ENCODE measurements around the gene RDX. TPM values are rescaled to one million over a fixed set of nuclear protein-coding genes. Genes with fewer than 3 reads are reported as not detected.

RDX gene
- total and polyA plus RNA-seq, 5 donors from 2014 or later = 26.0 to 38.0 (median 28.9) TPM

DNA sequence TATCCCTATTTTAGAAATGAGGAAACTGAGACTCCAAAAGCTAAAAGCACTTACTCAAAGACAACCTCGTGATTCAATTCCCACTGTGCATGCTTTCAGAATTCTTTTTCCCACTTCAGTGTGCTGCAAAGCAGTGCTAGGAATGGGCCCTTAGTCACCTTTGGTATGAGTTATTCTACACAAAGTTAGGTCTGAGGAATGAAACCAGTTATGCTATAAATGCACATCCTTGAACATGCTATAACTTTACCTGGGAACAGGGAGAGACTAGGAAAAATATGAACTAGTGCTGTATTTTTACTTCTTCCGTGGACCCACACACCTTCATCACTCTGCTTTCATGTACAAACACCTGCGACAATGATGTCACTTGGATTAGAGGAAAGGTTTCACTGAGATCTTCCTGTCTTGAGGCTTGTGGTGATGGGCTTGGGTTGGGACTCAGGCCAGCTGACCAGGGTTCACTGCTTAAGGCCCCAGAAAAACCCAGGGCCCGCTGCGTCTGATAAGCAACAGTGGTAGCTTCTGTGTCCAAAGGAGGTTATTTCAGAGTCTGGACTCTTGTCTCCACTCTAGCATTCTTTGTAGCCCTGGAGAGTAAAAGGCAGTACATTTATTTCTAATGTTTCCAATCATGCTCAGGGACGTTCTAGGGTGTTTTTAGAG is 121.6 kb downstream of the RDX start:
- H3K4me3 ChIP-seq (ENCODE audit: low read depth, low read length) = no peak overlapping the region
- H3K36me3 Mint-ChIP-seq = no peaks in the 10 kb centered on the region
- peaks cover 0 to 7% (median 6%) of the 10 kb centered on the region in 4 donors for H3K4me1 Mint-ChIP-seq
- H3K9me3 ChIP-seq (ENCODE audit: control insufficient read depth in 2 of 2, low read length in 2 of 2) = no peaks in the 10 kb centered on the region
- H3K27ac Mint-ChIP-seq = no peak overlapping the region
- no peak overlapping the region for H3K4me3 Mint-ChIP-seq
- H3K36me3 ChIP-seq (ENCODE audit: control insufficient read depth, insufficient read depth, low read length) = no peaks in the 10 kb centered on the region
- peaks cover 16% of the 10 kb centered on the region for H3K27me3 Mint-ChIP-seq
- no peak overlapping the region for H3K27ac ChIP-seq (ENCODE audit: insufficient read depth, low read length, poor library complexity, severe bottlenecking)
- DNase-seq (no peak), ATAC-seq (ENCODE audit: low read depth in 2 of 2) (no peak)
- peaks cover 5% of the 10 kb centered on the region for H3K27me3 ChIP-seq (ENCODE audit: control insufficient read depth, insufficient read depth, low read length)
- no peaks in the 10 kb centered on the region for H3K4me1 ChIP-seq (ENCODE audit: control insufficient read depth, insufficient read depth, low read length, poor library complexity, severe bottlenecking)
- H3K9me3 Mint-ChIP-seq = peaks cover 0 to 1% (median 0%) of the 10 kb centered on the region in 7 donors

GRCh38 chr11:110173811-110174644 is 122.4 kb downstream of the RDX start:
- no peaks in the 10 kb centered on the region for H3K4me1 ChIP-seq (ENCODE audit: control insufficient read depth, insufficient read depth, low read length, poor library complexity, severe bottlenecking)
- DNase-seq = peak; percentile 34 to 64 (median 48)
- Mint-ChIP-seq H3K27me3 (peaks cover 16% of the 10 kb centered on the region), H3K4me3 (peak overlapping the region in 2 of 4 donors; percentile 44 to 68), H3K27ac (peak overlapping the region in 1 of 3 donors; percentile 5), H3K9me3 (peaks cover 0 to 1% (median 0%) of the 10 kb centered on the region in 7 donors), H3K36me3 (no peaks in the 10 kb centered on the region), H3K4me1 (peaks cover 0 to 7% (median 6%) of the 10 kb centered on the region in 4 donors)
- no peaks in the 10 kb centered on the region for H3K9me3 ChIP-seq (ENCODE audit: control insufficient read depth in 2 of 2, low read length in 2 of 2)
- H3K27ac ChIP-seq (ENCODE audit: insufficient read depth, low read length, poor library complexity, severe bottlenecking) = no peak overlapping the region
- H3K36me3 ChIP-seq (ENCODE audit: control insufficient read depth, insufficient read depth, low read length) = no peaks in the 10 kb centered on the region
- H3K27me3 ChIP-seq (ENCODE audit: control insufficient read depth, insufficient read depth, low read length) = peaks cover 5% of the 10 kb centered on the region
- peak overlapping the region; percentile 46 for H3K4me3 ChIP-seq (ENCODE audit: low read depth, low read length)
- peak; percentile 71 to 76 for ATAC-seq (ENCODE audit: low read depth in 2 of 2)

DNA sequence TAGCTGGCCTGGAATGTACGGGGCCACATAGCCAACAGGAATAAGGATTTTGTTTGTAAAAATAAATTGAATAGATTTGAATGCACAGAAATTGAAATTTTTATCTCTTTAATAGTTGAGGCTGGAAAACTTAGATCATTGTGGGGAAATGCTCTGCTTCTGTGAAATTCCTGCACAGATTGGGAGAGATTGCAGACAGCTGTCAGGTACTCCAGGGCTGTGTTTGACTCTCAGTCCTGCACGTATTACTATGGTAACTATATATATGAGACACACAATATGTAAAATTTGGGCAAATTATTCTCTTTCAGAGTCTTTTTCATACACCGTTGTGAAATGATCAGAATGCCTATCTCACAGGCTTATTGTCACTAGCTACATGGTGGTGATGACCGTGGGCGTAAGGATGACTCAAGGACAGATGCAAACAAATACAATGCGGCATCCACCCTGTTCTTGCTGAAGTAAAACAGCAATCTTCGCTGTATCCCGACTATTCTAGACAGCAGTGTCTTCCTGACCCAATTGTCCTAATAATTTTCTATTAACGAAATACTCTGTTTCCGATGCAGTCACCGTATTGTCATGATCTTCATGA is 123.8 kb downstream of the RDX start:
- no peaks in the 10 kb centered on the region for H3K4me1 ChIP-seq (ENCODE audit: control insufficient read depth, insufficient read depth, low read length, poor library complexity, severe bottlenecking)
- H3K27me3 ChIP-seq (ENCODE audit: control insufficient read depth, insufficient read depth, low read length) = peaks cover 5% of the 10 kb centered on the region
- no peak for ATAC-seq (ENCODE audit: low read depth in 2 of 2)
- H3K4me3 ChIP-seq (ENCODE audit: low read depth, low read length) = no peak overlapping the region
- H3K27me3 Mint-ChIP-seq = peaks cover 16% of the 10 kb centered on the region
- DNase-seq = no peak
- no peak overlapping the region for H3K4me3 Mint-ChIP-seq
- H3K9me3 Mint-ChIP-seq = peaks cover 0 to 1% (median 0%) of the 10 kb centered on the region in 7 donors
- H3K36me3 Mint-ChIP-seq = no peaks in the 10 kb centered on the region
- H3K27ac Mint-ChIP-seq = no peak overlapping the region
- H3K4me1 Mint-ChIP-seq = peaks cover 0 to 7% (median 6%) of the 10 kb centered on the region in 4 donors
- H3K9me3 ChIP-seq (ENCODE audit: control insufficient read depth in 2 of 2, low read length in 2 of 2) = no peaks in the 10 kb centered on the region
- H3K36me3 ChIP-seq (ENCODE audit: control insufficient read depth, insufficient read depth, low read length) = no peaks in the 10 kb centered on the region
- no peak overlapping the region for H3K27ac ChIP-seq (ENCODE audit: insufficient read depth, low read length, poor library complexity, severe bottlenecking)

- no peak for DNase-seq
- H3K27ac Mint-ChIP-seq = no peak overlapping the region
- Histone ChIP-seq H3K4me1 (ENCODE audit: control insufficient read depth, insufficient read depth, low read length, poor library complexity, severe bottlenecking) (no peaks in the 10 kb centered on the region), H3K36me3 (ENCODE audit: control insufficient read depth, insufficient read depth, low read length) (no peaks in the 10 kb centered on the region), H3K27ac (ENCODE audit: insufficient read depth, low read length, poor library complexity, severe bottlenecking) (no peak overlapping the region), H3K4me3 (ENCODE audit: low read depth, low read length) (no peak overlapping the region), H3K9me3 (ENCODE audit: control insufficient read depth in 2 of 2, low read length in 2 of 2) (no peaks in the 10 kb centered on the region), H3K27me3 (ENCODE audit: control insufficient read depth, insufficient read depth, low read length) (peaks cover 5% of the 10 kb centered on the region)
- peaks cover 11% of the 10 kb centered on the region for H3K27me3 Mint-ChIP-seq
- H3K4me3 Mint-ChIP-seq = no peak overlapping the region
- peaks cover 0 to 7% (median 6%) of the 10 kb centered on the region in 4 donors for H3K4me1 Mint-ChIP-seq
- no peak for ATAC-seq (ENCODE audit: low read depth in 2 of 2)
- H3K9me3 Mint-ChIP-seq = peaks cover 0 to 1% (median 0%) of the 10 kb centered on the region in 7 donors
- no peaks in the 10 kb centered on the region for H3K36me3 Mint-ChIP-seq
Measured at GRCh38 chr11:110169738-110170137, 126.7 kb downstream of the RDX start.

GRCh38 chr11:110168033-110168803 is 128.2 kb downstream of the RDX start:
- Mint-ChIP-seq H3K27ac (no peak overlapping the region), H3K27me3 (peaks cover 11% of the 10 kb centered on the region), H3K36me3 (no peaks in the 10 kb centered on the region), H3K4me3 (no peak overlapping the region), H3K9me3 (peaks cover 0 to 1% (median 0%) of the 10 kb centered on the region in 7 donors), H3K4me1 (no peaks in the 10 kb centered on the region)
- DNase-seq (no peak), ATAC-seq (ENCODE audit: low read depth in 2 of 2) (no peak)
- no peaks in the 10 kb centered on the region for H3K36me3 ChIP-seq (ENCODE audit: control insufficient read depth, insufficient read depth, low read length)
- H3K27me3 ChIP-seq (ENCODE audit: control insufficient read depth, insufficient read depth, low read length) = peaks cover 4% of the 10 kb centered on the region
- no peak overlapping the region for H3K27ac ChIP-seq (ENCODE audit: insufficient read depth, low read length, poor library complexity, severe bottlenecking)
- H3K9me3 ChIP-seq (ENCODE audit: control insufficient read depth in 2 of 2, low read length in 2 of 2) = no peaks in the 10 kb centered on the region
- no peak overlapping the region for H3K4me3 ChIP-seq (ENCODE audit: low read depth, low read length)
- no peaks in the 10 kb centered on the region for H3K4me1 ChIP-seq (ENCODE audit: control insufficient read depth, insufficient read depth, low read length, poor library complexity, severe bottlenecking)

DNA sequence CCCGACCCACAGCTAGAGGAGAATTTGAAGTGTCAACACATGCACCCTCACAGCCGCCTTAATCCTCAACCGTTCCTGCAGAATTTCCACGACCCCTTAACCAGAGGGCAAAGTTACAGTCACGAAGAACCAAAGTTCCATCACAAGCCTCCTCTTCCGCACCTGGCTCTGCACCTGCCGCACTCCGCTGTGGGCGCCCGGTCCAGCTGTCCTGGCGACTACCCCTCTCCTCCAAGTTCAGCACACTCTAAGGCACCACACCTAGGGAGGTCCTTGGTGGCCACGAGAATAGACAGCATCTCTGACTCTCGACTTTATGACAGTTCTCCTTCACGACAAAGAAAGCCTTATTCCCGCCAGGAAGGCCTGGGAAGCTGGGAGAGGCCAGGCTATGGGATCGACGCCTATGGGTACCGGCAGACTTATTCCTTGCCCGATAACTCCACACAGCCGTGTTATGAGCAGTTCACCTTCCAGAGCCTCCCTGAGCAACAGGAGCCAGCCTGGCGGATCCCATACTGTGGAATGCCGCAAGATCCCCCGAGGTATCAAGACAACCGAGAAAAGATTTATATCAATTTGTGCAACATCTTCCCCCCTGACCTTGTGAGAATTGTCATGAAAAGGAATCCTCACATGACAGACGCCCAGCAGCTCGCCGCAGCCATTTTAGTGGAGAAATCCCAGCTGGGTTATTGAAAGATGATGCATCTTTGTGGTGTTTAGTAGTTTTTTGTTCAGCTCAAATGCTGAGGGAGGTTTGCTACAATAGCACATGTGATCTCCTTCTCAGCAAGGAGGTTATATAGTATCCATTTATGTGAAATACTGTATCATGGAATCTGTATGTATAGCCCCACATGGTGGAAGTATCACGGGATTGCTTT is 131.1 kb downstream of the RDX start:
- Histone ChIP-seq H3K27me3 (ENCODE audit: control insufficient read depth, insufficient read depth, low read length) (no peaks in the 10 kb centered on the region), H3K36me3 (ENCODE audit: control insufficient read depth, insufficient read depth, low read length) (no peaks in the 10 kb centered on the region), H3K9me3 (ENCODE audit: control insufficient read depth in 2 of 2, low read length in 2 of 2) (no peaks in the 10 kb centered on the region), H3K27ac (ENCODE audit: insufficient read depth, low read length, poor library complexity, severe bottlenecking) (no peak overlapping the region), H3K4me3 (ENCODE audit: low read depth, low read length) (no peak overlapping the region), H3K4me1 (ENCODE audit: control insufficient read depth, insufficient read depth, low read length, poor library complexity, severe bottlenecking) (no peaks in the 10 kb centered on the region)
- Mint-ChIP-seq H3K27ac (no peak overlapping the region), H3K9me3 (no peaks in the 10 kb centered on the region), H3K36me3 (no peaks in the 10 kb centered on the region), H3K4me3 (no peak overlapping the region), H3K4me1 (no peaks in the 10 kb centered on the region), H3K27me3 (no peaks in the 10 kb centered on the region)
- DNase-seq = no peak
- no peak for ATAC-seq (ENCODE audit: low read depth in 2 of 2)
